ENCODE measurements around the gene EXPH5. TPM values are rescaled to one million over a fixed set of nuclear protein-coding genes. Genes with fewer than 3 reads are reported as not detected.
A peak's percentile ranks its signal among the peaks of the same experiment; 100 is the strongest.

EXPH5 gene
- total RNA-seq, 1 experiment from 2014 or later: 18.3 TPM

GRCh38 chr11:108592591-108593213, 866 bp downstream of the EXPH5 start (continued):
- TF ChIP-seq REST (IDR thresholded peaks at IDR 0.05; ENCODE audit: low read depth): no peak

GRCh38 chr11:108591893-108592292, 1.7 kb downstream of the EXPH5 start:
- no peak overlapping the region for H3K27ac ChIP-seq (ENCODE audit: low read depth, low read length)
- TF ChIP-seq RAD21 (IDR thresholded peaks at IDR 0.05; ENCODE audit: low read depth) (no peak), CTCF (IDR thresholded peaks at IDR 0.05 in 2 of 3, conservative IDR thresholded peaks at IDR 0.05 in 1 of 3; ENCODE audit: borderline replicate concordance in 1 of 3, insufficient read depth in 1 of 3, low read depth in 2 of 3, low read length in 2 of 3) (no peak), SIN3A (IDR thresholded peaks at IDR 0.05; ENCODE audit: low read depth) (no peak), SRF (IDR thresholded peaks at IDR 0.05; ENCODE audit: low read depth) (no peak), FOSL1 (IDR thresholded peaks at IDR 0.05; ENCODE audit: low read depth) (no peak), ELF1 (IDR thresholded peaks at IDR 0.05; ENCODE audit: borderline replicate concordance, low read depth) (no peak), ZFX (IDR thresholded peaks at IDR 0.05) (no peak), ATF3 (IDR thresholded peaks at IDR 0.05) (no peak), ZNF274 (IDR thresholded peaks at IDR 0.05; ENCODE audit: low read depth, low read length) (no peak), POLR2A (IDR thresholded peaks at IDR 0.05; ENCODE audit: borderline replicate concordance, extremely low read depth, insufficient read depth, insufficient read length) (no peak)
- RAD21 ChIA-PET (ENCODE audit: low non-redundant PET in 1 of 2, low total read pairs in 2 of 2, uncharacterized antibody in 2 of 2, unreplicated experiment in 2 of 2): no interaction called here
- H3K4me1 ChIP-seq (ENCODE audit: control insufficient read depth in 1 of 2, insufficient read depth in 2 of 2, low read length in 2 of 2): peaks cover 14 to 20% of the 10 kb centered on the region in 2 experiments
- H3K4me2 ChIP-seq (ENCODE audit: low read length): peak overlapping the region; percentile 97
- no peaks in the 10 kb centered on the region for H3K36me3 ChIP-seq (ENCODE audit: control insufficient read depth in 1 of 2, insufficient read depth in 2 of 2, low read length in 2 of 2)
- DNase-seq (ENCODE audit: low read depth, low spot score) (no peak), ATAC-seq (no peak)
- H2AFZ ChIP-seq (ENCODE audit: low read depth, low read length, poor library complexity, severe bottlenecking): no peak overlapping the region
- peak overlapping the region; percentile 78 to 86; a peak in 3 of 4 replicates for H3K4me3 ChIP-seq (replicated peaks in 1 of 2; ENCODE audit: low read depth in 1 of 2, low read length in 2 of 2)
- H3K9me3 ChIP-seq (ENCODE audit: control insufficient read depth in 1 of 2, insufficient read depth in 1 of 2, low read depth in 1 of 2, low read length in 2 of 2): no peaks in the 10 kb centered on the region
- H3K9me2 ChIP-seq (ENCODE audit: insufficient read depth): no peaks in the 10 kb centered on the region
- intact Hi-C loops (cut with micrococcal nuclease): loop anchor here (5.0 kb wide), 2 partner anchors 55 to 1080 kb away; no protein-coding TSS in a partner anchor
- H3K9ac ChIP-seq (ENCODE audit: low read length): peak overlapping the region; percentile 82; the same call in 1 of the 2 replicates
- CTCF ChIA-PET: no interaction called here
- POLR2A ChIA-PET: no interaction called here
- no peaks in the 10 kb centered on the region for H4K20me1 ChIP-seq (ENCODE audit: insufficient read depth)
- BruUV-seq (replicated peaks): no TSS peak
- no peaks in the 10 kb centered on the region for H3K27me3 ChIP-seq (ENCODE audit: insufficient read depth, low read length)
- peaks cover 26% of the 10 kb centered on the region; the same call in 1 of the 2 replicates for H3K79me2 ChIP-seq (ENCODE audit: insufficient read depth, low read length)

Measured in HCT116 (cell line).